PFSK-1 (cell line): ENCODE measurements around the gene HSPB9.

Source experiments
- SIN3A ChIP-seq: IDR thresholded peaks from 2 replicates; pipeline ENCODE4 v1.6.1; 2012; ENCODE audit warnings: mild to moderate bottlenecking, low read length, moderate library complexity, borderline replicate concordance; ENCODE audit not compliant: insufficient read depth
- TAF1 ChIP-seq: IDR thresholded peaks from 2 replicates; pipeline ENCODE4 v1.6.1; 2012; ENCODE audit warnings: low read length, control low read depth, borderline replicate concordance; ENCODE audit not compliant: insufficient read depth
- TF ChIP-seq, protein P1 (sequence below), 2 experiments: IDR thresholded peaks; 2 replicates each; pipeline versions ENCODE4 v1.6.1 to v1.8.0; 2011 to 2012; ENCODE audit warnings: low read depth in 2 of 2, low read length in 2 of 2, control low read depth in 1 of 2, inconsistent platforms in 1 of 2, mild to moderate bottlenecking in 1 of 2, moderate library complexity in 1 of 2; ENCODE audit not compliant: insufficient read depth in 1 of 2

DNA sequence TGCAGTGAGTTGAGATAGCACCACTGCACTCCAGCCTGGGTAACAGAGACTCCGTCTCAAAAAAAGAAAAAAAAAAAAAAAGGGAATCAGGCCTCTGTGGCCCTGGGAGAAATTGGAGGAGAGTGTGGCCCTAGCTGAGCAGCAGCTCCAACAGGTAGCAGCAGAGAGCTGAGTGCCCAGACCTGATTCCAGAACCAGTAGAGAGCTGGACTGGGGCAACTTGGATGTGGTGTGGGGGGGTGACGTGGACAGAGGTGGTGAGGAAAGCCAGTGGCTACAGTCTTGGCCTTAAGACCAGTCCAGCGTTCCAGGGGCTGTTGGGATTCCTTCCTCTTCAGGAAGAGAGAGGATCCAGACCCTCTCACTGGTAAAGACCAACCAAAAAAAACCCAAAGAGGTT is 1.7 kb downstream of the HSPB9 start:
- TF ChIP-seq SIN3A (no peak), TAF1 (no peak)
- TF ChIP-seq, protein P1, sequence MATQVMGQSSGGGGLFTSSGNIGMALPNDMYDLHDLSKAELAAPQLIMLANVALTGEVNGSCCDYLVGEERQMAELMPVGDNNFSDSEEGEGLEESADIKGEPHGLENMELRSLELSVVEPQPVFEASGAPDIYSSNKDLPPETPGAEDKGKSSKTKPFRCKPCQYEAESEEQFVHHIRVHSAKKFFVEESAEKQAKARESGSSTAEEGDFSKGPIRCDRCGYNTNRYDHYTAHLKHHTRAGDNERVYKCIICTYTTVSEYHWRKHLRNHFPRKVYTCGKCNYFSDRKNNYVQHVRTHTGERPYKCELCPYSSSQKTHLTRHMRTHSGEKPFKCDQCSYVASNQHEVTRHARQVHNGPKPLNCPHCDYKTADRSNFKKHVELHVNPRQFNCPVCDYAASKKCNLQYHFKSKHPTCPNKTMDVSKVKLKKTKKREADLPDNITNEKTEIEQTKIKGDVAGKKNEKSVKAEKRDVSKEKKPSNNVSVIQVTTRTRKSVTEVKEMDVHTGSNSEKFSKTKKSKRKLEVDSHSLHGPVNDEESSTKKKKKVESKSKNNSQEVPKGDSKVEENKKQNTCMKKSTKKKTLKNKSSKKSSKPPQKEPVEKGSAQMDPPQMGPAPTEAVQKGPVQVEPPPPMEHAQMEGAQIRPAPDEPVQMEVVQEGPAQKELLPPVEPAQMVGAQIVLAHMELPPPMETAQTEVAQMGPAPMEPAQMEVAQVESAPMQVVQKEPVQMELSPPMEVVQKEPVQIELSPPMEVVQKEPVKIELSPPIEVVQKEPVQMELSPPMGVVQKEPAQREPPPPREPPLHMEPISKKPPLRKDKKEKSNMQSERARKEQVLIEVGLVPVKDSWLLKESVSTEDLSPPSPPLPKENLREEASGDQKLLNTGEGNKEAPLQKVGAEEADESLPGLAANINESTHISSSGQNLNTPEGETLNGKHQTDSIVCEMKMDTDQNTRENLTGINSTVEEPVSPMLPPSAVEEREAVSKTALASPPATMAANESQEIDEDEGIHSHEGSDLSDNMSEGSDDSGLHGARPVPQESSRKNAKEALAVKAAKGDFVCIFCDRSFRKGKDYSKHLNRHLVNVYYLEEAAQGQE (IDR thresholded peaks at IDR 0.05; ENCODE audit: insufficient read depth in 1 of 2, low read depth in 2 of 2, low read length in 2 of 2): no peak
